A204.1 (cell line): ENCODE measurements around the gene LGR6.
"Not testable (repeated sequence)": the region's sequence is repeated elsewhere in the genome, so short reads cannot be mapped to it uniquely, and the experiment has no call there.

Source experiments
- FAIRE-seq: peaks from 2 replicates; lab custom pipeline; 2012; peaks lifted over from hg19 to GRCh38; lab: Jason Lieb, UNC

Gene LGR6

GRCh38 chr1:202179828-202180750, 13.5 kb upstream of the LGR6 start:
- FAIRE-seq: no peak

GRCh38 chr1:202180751-202181139, 12.9 kb upstream of the LGR6 start:
- FAIRE-seq: not testable (repeated sequence)

GRCh38 chr1:202181586-202181985, 12.0 kb upstream of the LGR6 start:
- FAIRE-seq: no peak

GRCh38 chr1:202182040-202182877, 11.3 kb upstream of the LGR6 start:
- no peak for FAIRE-seq

GRCh38 chr1:202184750-202185460, 8.7 kb upstream of the LGR6 start:
- FAIRE-seq: no peak

GRCh38 chr1:202186327-202186726, 7.3 kb upstream of the LGR6 start:
- FAIRE-seq: no peak

GRCh38 chr1:202187041-202187671, 6.4 kb upstream of the LGR6 start:
- no peak for FAIRE-seq

- no peak for FAIRE-seq
These were observed 5.7 kb upstream of the LGR6 start for GRCh38 chr1:202187697-202188407.

- FAIRE-seq: no peak
These were observed 4.4 kb upstream of the LGR6 start for GRCh38 chr1:202189001-202189790.

- no peak for FAIRE-seq
These were observed 3.5 kb upstream of the LGR6 start for GRCh38 chr1:202189918-202190715.

- not testable (repeated sequence) for FAIRE-seq
These were observed 2.2 kb upstream of the LGR6 start for GRCh38 chr1:202191391-202191790.

GRCh38 chr1:202192770-202193613, 607 bp upstream of the LGR6 start:
- no peak for FAIRE-seq

- no peak for FAIRE-seq
These were observed 689 bp downstream of the LGR6 start for GRCh38 chr1:202194328-202194648.

- no peak for FAIRE-seq
These were observed 4.2 kb downstream of the LGR6 start for GRCh38 chr1:202197653-202198365.

GRCh38 chr1:202198366-202198724, 4.7 kb downstream of the LGR6 start:
- FAIRE-seq: no peak

GRCh38 chr1:202199040-202199889, 5.7 kb downstream of the LGR6 start:
- FAIRE-seq: no peak

GRCh38 chr1:202200112-202200548, 6.5 kb downstream of the LGR6 start:
- no peak for FAIRE-seq
